Peyer's patch (tissue), 4 donors: Measurements from ENCODE around the gene SLC2A14.
"Not testable (repeated sequence)": the region's sequence is repeated elsewhere in the genome, so short reads cannot be mapped to it uniquely, and the experiment has no call there.

ENCODE experiments used
- CTCF ChIP-seq, 6 experiments: fragments of 450-650 bp in 4 of 6; fragments of 200-600 bp in 2 of 6; sonication (generic) in 1 of 6; IDR thresholded peaks; one replicate each; pipeline ENCODE4 v1.5.1; 2017 to 2019; ENCODE audit warnings: antibody characterized with exemption in 6 of 6, mild to moderate bottlenecking in 3 of 6, moderate library complexity in 1 of 6
- POLR2A ChIP-seq, 2 donors: fragments of 450-650 bp; IDR thresholded peaks; one replicate each; pipeline ENCODE4 v1.5.1; 2017; ENCODE audit warnings: antibody characterized with exemption in 2 of 2, mild to moderate bottlenecking in 2 of 2, moderate library complexity in 2 of 2

GRCh38 chr12:7910106-7910505 lies 37.4 kb upstream of the SLC2A14 start:
- TF ChIP-seq POLR2A, CTCF (IDR thresholded peaks at IDR 0.05): not testable (repeated sequence)
